ENCODE measurements around the gene POPDC2.
"Not testable (repeated sequence)": the region's sequence is repeated elsewhere in the genome, so short reads cannot be mapped to it uniquely, and the experiment has no call there.

POPDC2 gene, protein sequence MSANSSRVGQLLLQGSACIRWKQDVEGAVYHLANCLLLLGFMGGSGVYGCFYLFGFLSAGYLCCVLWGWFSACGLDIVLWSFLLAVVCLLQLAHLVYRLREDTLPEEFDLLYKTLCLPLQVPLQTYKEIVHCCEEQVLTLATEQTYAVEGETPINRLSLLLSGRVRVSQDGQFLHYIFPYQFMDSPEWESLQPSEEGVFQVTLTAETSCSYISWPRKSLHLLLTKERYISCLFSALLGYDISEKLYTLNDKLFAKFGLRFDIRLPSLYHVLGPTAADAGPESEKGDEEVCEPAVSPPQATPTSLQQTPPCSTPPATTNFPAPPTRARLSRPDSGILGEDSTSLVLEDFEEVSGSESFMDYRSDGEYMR

DNA sequence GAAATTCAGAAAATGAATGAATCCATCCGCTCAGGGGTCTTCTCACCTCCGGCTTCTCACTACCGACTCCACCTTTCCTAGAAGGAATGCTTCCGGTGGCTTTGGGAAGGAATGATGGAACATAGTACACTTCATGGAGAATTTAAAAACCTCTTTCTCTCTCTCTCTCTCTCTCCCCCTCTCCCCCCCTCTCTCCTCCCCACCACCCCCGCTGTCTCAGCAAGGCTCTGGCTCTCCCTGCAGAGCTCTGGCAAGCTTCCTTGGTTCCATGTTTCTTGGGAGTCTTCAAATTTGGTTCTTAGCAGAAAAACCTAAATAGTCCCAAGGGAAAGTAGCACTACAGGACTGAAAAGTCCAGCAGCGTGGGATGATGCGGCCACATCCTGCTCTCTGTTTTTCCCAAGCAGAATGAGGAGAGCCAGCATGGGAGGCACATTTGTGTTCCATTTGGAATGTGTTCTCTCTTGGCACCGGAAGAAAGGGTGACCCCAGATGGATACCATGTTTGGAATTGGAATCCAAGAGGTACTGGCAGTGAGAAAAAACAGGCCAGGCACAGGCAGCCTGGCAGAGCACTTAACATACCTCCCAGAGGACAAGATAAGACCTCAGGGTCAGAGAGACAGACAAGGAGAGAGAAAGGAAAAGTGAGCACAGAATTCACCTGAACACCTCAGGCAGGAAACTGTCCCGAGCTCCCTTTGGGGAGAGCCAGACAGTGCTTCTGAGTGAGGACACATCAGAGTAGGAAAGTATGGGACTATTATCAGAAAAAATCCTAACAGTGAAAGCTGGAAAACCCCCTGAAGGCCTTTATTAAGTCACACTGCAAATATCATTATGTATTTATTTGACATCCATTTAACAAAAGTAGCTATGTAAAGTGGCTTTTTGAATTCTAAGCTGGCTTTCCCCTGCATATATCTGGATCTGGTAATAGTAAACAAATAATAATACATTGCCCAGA, at the start of gene POPDC2:
Gene POPDC2, minus strand, starts transcription at position 116 of the 967 bp plus-strand sequence. CDS start 166 bp downstream, outside the sequence.
- no peak for DNase-seq (ENCODE audit: low spot score)

DNA sequence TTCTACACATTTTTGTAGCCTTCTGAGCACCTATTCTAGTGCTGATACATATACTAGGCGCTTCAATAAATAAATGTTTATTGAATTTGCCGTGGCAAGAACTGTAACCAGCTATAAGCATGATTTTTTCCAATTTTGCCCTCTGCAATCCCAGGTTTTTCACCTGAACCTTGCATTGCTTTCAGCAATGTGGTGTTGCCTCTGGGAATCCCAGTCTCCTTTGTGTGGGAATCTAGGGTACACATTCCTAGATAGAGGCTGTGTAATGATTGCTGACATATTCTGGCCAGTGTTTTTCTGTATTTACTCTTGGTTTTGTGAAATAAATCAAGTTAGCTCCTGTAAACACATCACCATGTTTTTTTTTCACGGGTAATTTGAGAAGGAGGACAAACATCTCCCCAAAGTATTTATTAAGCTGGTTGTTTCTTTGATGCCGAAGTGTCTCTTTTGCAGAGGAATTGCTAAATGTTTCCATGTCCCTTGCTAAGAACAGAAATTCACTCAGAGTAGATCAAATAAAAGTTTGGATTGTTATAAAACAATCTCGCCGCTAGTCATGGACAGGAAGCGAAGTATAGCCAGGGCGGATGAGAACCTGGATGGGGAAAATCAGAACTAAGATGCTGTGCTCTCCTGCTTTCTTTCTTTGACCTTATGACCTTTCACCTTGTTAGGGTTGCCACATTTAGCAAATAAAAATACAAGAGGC, 43.6 kb upstream of the POPDC2 start:
- DNase-seq (ENCODE audit: low spot score): no peak

DNA sequence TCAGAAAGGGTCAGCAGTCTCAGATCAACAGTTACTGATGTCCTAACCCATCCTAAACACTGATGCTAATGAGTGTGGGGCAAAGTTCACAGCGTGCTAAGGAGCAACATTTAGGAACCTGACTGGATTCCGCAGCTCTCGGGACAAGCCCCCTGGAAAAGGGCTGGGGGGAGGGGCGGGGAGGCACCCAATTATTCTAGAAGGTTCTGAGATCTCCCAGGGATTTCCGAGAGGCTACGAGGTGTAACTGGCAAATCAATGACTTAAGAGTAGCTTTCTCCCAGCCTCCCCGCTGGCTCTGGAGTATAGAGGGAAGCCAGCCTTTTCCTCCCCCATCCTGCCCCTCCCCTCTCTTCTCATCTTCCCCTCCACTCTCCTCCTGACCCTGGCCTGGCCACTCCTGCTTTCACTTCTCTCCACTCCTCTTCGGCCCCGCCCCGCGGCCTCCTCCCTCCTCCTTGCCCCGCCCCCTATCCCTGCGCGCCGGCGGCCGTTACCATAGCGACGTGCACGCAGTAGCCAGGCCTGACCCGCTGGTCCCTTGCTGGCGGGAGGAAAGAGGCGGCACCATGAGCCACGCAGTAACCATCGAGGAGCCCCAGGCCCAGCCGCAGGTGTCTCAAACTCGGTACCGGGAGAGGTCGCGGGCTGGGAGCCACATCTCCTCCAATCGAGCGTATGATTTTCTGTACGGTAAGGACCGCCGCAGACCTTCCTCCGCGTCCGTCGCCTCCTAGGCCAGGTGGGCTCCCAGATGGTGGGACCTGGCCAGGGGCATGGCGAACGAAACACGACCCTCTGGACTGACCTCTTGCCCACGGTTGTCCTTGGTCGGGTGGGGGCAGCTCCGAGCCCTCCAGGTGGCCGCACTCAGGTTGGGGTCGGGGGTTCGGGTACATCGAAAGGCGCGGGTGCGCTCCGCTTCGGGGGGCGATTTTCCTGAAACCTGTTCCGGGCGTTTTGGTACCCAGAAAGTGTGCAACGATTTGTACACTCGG, 42.4 kb upstream of the POPDC2 start, which contains the start of gene CFAP91:
Gene CFAP91, plus strand, starts transcription at position 493 of the 998 bp plus-strand sequence. Its CDS starts 77 bp downstream, at position 570.
- DNase-seq (ENCODE audit: low spot score): peak; percentile 98

DNA sequence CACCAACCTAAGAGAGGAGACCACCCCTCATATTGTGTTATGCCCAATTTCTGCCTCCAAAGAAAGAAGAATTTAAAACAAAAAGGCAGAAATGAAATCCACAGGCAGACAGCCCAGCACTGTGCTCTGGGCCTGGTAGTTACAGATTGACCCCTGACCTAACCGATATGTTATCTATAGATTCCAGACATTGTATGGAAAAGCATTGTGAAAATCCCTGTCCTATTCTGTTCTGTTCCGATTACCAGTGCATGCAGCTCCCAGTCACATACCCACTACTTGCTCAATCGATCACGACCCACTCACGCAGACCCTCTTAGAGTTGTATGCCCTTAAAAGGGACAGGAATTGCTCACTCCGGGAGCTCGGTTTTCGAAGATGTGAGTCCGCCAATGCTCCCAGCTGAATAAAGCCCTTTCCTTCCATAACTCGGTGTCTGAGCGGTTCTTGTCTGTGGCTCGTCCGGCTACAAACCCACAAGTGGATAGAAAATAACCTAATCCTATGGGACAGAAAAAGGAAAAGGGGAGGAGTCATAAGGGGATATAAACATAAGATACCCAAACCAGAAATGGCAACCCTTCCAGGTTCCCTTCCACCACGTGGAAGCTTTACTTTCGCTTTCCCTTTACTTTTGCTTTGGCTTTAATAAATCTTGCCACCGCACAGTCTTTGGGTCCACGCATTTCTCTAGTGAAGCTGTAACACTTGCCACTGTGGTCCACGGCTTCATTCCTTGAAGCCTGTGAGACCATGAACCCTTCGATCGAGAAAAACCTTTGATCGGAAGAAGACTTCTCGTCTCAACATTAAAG, 40.7 kb upstream of the POPDC2 start:
- DNase-seq (ENCODE audit: low spot score): no peak

DNA sequence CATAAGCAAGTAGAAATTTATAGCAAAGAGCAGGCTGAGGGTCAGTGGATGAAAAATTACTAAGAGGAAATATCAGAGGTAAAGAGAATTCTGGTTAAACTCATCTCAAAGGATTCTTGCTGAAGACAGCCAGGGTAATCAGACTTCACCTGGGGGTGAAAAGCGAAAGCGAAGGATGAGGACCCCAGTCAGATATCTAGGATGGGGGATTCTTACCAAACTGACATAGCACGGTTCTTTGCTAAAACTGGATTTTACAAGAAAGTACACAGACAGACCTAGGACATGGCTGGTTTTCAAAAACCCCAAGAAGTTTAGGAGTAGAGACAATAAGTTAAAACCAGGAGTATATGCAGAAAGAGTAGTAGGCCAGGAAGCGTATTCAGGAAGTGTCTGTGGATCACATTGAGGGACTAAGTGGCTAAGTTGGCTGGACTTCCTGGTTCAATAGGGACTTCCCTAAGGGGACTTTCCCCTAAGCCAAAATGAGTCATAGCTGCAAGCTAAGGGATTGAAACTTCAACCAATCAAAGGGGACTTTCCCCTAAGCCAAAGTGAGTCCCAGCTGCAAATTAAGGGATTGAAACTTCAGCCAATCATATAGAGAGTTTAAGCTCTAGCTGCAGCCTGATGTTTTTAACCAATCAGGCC, 40.0 kb upstream of the POPDC2 start:
- no peak for DNase-seq (ENCODE audit: low spot score)

DNA sequence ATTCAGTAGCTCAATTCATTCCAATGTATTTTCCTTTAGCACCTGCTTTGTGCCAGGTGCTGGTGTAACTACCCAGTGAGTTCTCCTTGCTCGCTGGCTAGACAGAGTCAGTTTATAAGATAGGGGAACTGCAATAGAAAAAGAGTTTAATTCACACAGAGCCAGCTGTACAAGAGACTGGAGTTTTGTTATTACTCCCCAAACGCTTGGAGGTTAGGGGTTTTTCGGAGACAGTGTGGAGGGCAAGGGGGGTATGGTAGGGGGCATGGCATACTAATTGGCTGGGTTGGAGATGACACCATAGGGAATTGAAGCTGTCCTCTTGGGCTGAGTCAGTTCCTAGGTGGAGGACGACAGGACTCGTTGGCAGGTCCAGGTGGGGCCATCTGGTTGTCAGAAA, 37.0 kb upstream of the POPDC2 start:
- no peak for DNase-seq (ENCODE audit: low spot score)

DNA sequence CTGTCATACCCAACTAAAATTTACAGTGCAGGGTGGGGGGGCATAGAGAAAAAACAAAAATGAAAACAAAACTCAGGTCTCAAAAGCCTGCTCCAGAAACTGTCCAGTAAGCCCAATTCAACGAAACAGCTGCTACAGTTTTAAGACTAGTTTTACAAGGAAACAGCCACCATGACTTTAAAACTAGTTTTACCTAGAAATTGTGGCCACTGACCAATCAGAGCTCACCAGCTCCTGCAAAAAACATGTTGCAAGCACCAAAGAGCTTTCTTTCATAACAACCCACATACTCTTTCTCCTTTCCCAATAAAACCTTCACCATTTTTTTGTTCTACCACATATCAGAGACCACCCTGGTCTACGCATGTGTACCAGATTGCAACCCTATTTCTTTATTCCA, 35.1 kb upstream of the POPDC2 start:
- no peak for DNase-seq (ENCODE audit: low spot score)

DNA sequence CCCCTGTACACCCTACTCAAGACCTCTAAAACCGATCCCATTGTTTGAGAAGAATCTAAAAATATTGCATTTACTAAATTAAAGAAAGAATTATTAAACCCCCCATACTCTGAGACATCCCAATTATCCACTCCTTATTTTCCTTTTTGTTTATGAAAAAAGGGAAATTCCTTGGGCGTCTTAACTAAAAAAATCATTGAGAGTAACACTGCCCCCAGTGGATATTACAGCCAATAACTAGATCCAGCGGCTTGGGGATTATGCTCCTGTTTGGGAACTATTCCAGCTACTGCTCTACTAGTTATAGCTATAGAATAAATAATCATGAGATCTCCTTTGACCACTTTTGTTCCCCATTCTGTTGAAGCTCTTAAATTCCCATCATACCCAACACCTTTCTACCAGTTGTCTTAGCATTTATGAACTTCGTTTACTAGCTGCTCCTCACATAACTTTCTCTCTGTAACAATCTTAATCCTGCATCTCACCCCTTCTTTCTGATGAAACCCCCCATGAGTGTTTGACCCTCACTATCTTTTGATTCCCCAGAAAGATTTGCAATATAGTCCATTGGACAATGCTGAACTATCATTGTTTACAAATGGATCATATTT, 29.8 kb upstream of the POPDC2 start:
- peak; percentile 29 for DNase-seq (ENCODE audit: low spot score)

DNA sequence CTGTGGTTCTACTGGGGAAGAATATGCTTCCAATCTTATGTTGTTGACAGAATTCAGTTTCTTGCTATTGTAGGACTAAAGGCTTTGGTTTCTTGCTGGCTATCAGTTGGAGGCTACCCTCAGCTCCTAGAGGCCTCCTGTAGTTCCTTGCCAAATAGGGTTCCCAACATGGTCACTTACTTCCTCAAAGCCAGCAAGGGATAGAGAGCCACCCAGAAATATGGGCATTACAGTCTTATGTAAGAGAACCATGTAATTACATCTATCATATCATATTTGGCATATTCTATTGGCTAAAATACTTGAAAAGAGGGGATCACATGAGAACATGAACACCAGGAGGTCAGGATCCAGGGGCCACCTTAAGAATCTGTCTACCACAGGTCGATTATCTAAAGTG, 23.0 kb upstream of the POPDC2 start:
- no peak for DNase-seq (ENCODE audit: low spot score)

DNA sequence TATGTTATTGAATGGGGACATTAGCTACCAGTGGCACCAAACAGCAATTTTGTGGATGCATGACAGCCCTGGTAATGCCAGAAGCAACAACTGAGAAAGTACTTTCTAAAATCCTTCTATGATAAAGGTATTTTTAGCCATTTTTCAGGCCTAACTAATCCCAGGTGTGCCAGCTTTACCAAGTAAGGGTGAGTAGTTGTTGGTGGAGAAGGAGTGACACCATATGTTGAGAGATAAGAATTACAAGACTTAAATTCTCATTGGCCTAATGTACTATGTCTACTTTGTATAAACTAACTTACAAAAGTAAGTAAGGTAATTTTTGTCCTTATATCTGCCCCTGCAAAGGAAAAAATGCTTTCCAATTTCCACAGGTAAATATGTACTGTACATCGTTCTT, 20.9 kb upstream of the POPDC2 start:
- no peak for DNase-seq (ENCODE audit: low spot score)

DNA sequence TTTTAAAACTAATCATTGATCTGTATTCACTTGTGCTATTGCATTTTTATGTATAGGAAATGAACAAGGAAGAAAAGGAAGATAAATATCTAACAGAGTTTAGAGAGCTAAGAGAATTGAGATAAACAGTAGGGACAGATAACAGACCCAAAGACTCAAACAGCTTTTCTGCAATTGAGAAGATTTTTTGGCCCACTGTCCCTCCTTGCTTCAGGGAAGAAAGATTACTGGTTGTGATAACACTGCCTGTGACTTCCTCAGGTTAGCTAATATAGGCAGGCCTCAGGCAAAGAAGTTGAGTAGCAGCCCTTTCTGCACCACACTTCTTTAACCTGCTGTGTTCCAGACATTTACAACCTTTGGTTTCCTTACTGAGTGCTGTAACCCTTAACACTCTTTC, 19.5 kb upstream of the POPDC2 start:
- DNase-seq (ENCODE audit: low spot score): no peak

DNA sequence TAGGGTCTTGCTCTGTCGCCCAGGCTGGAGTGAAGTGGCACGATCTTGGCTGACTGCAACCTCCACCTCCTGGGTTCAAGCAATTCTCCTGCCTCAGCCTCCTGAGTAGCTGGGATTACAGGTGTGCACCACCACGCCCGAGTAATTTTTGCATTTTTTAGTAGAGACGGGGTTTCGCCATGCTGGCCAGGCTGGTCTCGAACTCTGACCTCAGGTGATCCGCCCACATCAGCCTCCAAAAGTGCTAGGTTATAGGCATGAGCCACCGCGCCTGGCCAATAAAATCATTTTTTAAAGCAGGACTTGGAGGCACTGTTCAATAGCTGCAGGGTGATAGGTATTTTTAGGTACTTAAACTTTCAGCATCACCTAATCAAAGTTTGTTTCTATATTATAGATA, 17.8 kb upstream of the POPDC2 start:
- not testable (repeated sequence) for DNase-seq (ENCODE audit: low spot score)

DNA sequence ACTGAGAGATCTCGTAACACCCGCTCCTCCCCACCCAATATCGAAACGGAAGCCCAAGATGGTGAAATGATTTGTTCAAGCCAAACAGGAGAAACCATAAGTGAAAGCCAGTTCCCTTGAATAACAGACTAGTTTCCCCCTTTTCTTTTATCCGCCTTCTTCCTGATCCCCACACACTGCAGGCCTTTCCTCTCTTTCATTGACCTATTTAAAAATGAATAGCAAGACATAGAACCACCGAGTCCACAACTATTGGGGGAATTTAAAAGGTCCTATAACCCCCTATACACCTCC, 17.2 kb upstream of the POPDC2 start:
- DNase-seq (ENCODE audit: low spot score): no peak

DNA sequence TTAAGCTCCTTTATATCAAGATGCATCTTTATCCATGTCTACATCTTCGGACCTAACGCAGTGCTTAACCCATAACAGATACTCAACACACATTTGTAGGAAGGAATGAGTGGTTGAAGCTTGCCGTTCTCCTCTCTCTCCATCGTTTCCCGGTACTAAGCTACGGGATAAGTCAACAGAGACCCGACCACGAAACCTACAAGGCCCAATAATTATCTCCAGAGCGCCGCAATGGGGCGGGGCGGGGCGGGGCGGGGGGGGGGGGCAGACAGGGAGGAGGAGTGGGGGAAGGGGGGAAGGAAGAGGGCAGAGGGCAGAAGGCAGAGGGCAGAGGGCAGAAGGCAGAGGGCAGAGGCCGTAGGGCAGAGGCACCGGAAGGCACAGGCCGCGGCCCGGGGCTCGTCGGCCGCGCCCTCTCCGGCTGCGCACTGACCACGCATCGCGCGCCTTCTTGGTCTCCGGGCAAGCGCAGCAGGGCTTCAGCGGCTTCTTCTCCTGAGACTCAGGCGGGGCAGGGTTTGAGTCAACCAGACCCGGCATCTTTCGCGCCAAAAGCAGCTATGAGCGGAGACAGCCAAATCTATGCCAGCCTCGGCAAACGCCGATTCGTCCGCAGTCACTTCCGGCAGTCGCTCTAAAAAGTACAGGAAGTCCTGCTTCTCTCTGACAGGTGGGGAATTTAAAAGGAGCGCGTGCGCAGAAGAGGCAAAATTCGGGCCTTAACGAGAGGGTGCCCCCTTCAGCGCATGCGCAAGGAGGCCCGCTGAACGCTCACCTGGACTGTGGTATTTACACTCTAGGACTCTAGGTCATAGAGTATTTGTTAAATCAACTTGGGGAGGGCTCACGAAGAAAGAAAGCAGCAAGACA, 16.6 kb upstream of the POPDC2 start, which contains the start of gene COX17:
Gene COX17, minus strand, starts transcription at position 636 of the 870 bp plus-strand sequence. Its CDS starts 96 bp downstream, at position 540.
- peak; percentile 97 for DNase-seq (ENCODE audit: low spot score)

DNA sequence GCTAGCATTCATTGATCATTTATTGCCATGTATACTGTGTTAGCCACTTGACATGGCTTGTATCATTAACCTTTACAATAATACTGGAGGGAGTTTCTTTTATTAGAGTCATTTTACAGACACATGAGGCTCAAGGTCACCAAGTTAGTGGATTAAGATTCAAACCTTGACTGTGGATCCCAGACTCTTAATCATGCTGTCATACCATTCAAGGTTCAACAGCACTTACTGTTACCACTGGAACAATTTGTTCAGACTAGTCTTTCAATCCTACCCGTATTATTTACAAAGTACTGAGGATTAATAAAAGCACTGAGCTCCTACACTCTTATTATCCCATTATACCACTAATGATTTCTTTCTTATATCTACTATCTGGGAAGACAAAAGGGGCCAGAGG, 15.6 kb upstream of the POPDC2 start:
- no peak for DNase-seq (ENCODE audit: low spot score)

DNA sequence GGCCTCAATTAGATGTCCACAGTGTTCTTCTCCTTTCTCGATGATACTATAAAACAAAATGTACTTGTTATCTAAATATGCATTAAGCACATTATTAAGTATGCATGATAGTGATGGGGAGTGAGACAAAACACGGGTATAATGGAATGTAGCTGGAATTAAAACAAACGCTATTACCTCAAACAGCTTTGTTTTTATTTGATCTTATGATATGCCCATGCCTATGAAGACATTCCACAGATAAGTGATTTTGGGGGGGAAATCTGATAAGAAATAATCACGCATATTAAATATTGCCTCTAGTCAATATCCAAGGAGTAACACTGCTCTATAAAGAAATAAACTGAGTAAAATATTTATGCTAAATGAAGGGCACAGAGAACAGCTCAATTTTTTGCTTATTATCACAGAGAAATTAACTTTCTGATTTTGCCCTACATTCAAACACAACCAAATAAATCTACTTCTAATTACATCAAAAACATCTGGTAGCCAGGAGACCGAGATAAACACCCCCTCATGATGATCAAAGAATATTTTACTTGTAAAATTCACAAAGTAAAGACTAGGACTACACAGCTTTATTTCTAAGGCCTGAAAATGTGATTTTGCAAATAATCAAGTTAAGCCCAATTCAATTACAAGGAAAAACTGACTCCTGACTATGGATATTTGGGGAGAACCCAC, 14.9 kb upstream of the POPDC2 start:
- no peak for DNase-seq (ENCODE audit: low spot score)

DNA sequence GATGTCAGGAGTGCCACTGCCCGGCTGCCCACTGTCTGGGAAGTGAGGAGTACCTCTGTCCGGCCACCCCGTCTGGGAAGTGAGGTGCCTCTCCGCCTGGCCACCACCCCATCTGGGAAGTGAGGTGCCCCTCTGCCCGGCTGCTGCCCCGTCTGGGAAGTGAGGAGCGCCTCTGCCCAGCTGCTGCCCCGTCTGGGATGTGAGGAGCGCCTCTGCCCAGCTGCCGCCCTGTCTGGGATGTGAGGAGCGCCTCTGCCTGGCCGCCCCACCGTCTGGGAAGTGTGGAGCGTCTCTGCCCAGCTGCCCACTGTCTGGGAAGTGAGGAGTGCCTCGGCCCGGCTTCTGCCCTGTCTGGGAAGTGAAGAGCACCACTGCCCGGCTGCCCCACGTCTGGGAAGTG, 13.5 kb upstream of the POPDC2 start:
- DNase-seq (ENCODE audit: low spot score): no peak

DNA sequence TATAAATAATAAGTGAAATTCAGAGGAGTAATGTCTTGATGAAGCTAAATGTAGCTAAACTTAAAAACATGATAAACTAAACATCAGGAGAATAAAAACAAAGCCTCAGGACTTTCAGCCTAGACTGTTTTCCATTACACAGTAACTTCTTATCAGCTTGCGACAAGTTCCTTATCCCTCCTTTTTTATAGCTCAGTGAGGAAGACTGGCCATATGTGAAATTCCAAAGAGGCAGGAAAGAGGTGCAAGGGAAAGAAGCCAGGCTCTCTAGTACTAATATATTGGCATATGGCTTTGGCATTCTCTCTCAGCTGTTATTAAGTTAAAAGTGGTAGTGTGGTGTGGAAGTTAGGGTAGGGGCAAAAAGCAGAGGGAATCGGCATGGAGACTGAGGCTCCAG, 12.4 kb upstream of the POPDC2 start:
- DNase-seq (ENCODE audit: low spot score): no peak

All from iPS-NIHi11 (cell line).